B cell (primary cell): ENCODE measurements around the gene EPB41. TPM values are rescaled to one million over a fixed set of nuclear protein-coding genes. Genes with fewer than 3 reads are reported as not detected.

ENCODE experiments used
- ATAC-seq: fragments of 200-7000 bp; cut with Tn5 transposase; one replicate; pipeline ENCODE4 v1.10.0; 2021; ENCODE audit warnings: low read depth, mild to moderate bottlenecking, moderate number of reproducible peaks, moderate library complexity
- CTCF ChIA-PET: fragments of 350-600 bp; sonication (Branson Sonifier 250); formaldehyde crosslinking; loops from one replicate; lab custom pipeline; 2021; ENCODE audit warnings: antibody characterized with exemption, inconsistent platforms; lab: Charles Lee
- POLR2A ChIA-PET: fragments of 350-600 bp; sonication (Branson Sonifier 250); formaldehyde crosslinking; loops from one replicate; lab custom pipeline; 2021; ENCODE audit warnings: antibody characterized with exemption; lab: Charles Lee
- DNase-seq: peaks from one replicate; pipeline ENCODE4 v3.0.0; 2013
- H2AFZ ChIP-seq: 2 replicates; pipeline ENCODE4 v1.6.1; 2012; ENCODE audit warnings: mild to moderate bottlenecking, low read depth, low read length; ENCODE audit not compliant: insufficient read depth, poor library complexity, severe bottlenecking
- H3K27ac ChIP-seq, 2 donors: 1 replicate in 1 of 2; 2 replicates in 1 of 2; pipeline ENCODE4 v1.5.1; 2012 to 2013; ENCODE audit warnings: low read length in 2 of 2, mild to moderate bottlenecking in 2 of 2, moderate library complexity in 1 of 2
- H3K27me3 ChIP-seq, 4 experiments: fragments of 200-600 bp in 1 of 4; sonication (generic) in 1 of 4; replicated peaks in 1 of 4; 1 replicate in 2 of 4; 2 replicates in 2 of 4; pipeline versions ENCODE4 v1.6.1 to v1.7.0; 2013 to 2016; ENCODE audit warnings: low read length in 3 of 4, mild to moderate bottlenecking in 2 of 4, mixed read lengths in 1 of 4, moderate library complexity in 1 of 4; ENCODE audit not compliant: insufficient read depth in 4 of 4, control insufficient read depth in 3 of 4; ENCODE audit errors: control extremely low read depth in 1 of 4
- H3K36me3 ChIP-seq, 2 experiments: replicated peaks in 1 of 2; 1 replicate in 1 of 2; 2 replicates in 1 of 2; pipeline versions ENCODE4 v1.6.1 to v1.7.1; 2013; ENCODE audit warnings: low read length in 1 of 2; ENCODE audit not compliant: insufficient read depth in 2 of 2, control insufficient read depth in 1 of 2; ENCODE audit errors: control extremely low read depth in 1 of 2, extremely low read depth in 1 of 2
- H3K4me1 ChIP-seq, 2 donors: fragments of 200-600 bp in 1 of 2; sonication (generic) in 1 of 2; 1 replicate in 1 of 2; 2 replicates in 1 of 2; pipeline versions ENCODE4 v1.5.1 to v1.6.1; 2013 to 2017; ENCODE audit warnings: low read length in 2 of 2; ENCODE audit not compliant: control insufficient read depth in 2 of 2, insufficient read depth in 2 of 2
- H3K4me2 ChIP-seq: replicated peaks from 2 replicates; pipeline ENCODE3; 2012; ENCODE audit warnings: mild to moderate bottlenecking, low read depth, low read length; ENCODE audit not compliant: poor library complexity, severe bottlenecking
- H3K4me3 ChIP-seq, 5 experiments: fragments of 200-600 bp in 1 of 5; sonication (generic) in 1 of 5; 1 replicate in 3 of 5; 2 replicates in 2 of 5; pipeline versions ENCODE4 v1.5.1 to v1.7.0; 2011 to 2016; ENCODE audit warnings: low read length in 4 of 5, mild to moderate bottlenecking in 4 of 5, low read depth in 2 of 5, control low read depth in 1 of 5, moderate library complexity in 1 of 5; ENCODE audit not compliant: insufficient read depth in 1 of 5; ENCODE audit errors: control extremely low read depth in 1 of 5, extremely low read depth in 1 of 5
- H3K79me2 ChIP-seq: fragments of 200-600 bp; sonication (generic); one replicate; pipeline ENCODE4 v1.6.0; 2016; ENCODE audit warnings: low read length; ENCODE audit not compliant: control insufficient read depth, insufficient read depth
- H3K9ac ChIP-seq: fragments of 200-600 bp; sonication (generic); 2 replicates; pipeline ENCODE4 v1.6.1; 2017; ENCODE audit warnings: mild to moderate bottlenecking, low read length, moderate library complexity
- H3K9me3 ChIP-seq, 3 donors: one replicate each; pipeline versions ENCODE4 v1.6.1 to v1.7.1; 2013; ENCODE audit warnings: low read length in 2 of 3; ENCODE audit not compliant: control insufficient read depth in 2 of 3, insufficient read depth in 1 of 3; ENCODE audit errors: control extremely low read depth in 1 of 3
- H4K20me1 ChIP-seq: 2 replicates; pipeline ENCODE4 v1.6.0; 2012; ENCODE audit warnings: mild to moderate bottlenecking, low read length; ENCODE audit not compliant: insufficient read depth, control insufficient read depth, poor library complexity, severe bottlenecking
- H3K27ac Mint-ChIP-seq: one replicate; pipeline ENCODE4 v1.8.0; 2021; ENCODE audit warnings: mixed read lengths
- H3K27me3 Mint-ChIP-seq: one replicate; pipeline ENCODE4 v1.8.0; 2021; ENCODE audit warnings: mixed read lengths
- H3K4me1 Mint-ChIP-seq: one replicate; pipeline ENCODE4 v1.8.0; 2021; ENCODE audit warnings: mixed read lengths
- H3K4me3 Mint-ChIP-seq: one replicate; pipeline ENCODE4 v1.8.0; 2021; ENCODE audit warnings: mixed read lengths
- H3K9me3 Mint-ChIP-seq: one replicate; pipeline ENCODE4 v1.8.0; 2022; ENCODE audit warnings: mixed read lengths; ENCODE audit not compliant: insufficient read depth
- CTCF ChIP-seq: fragments of 200-600 bp; IDR thresholded peaks from one replicate; pipeline ENCODE4 v1.8.0; 2022; ENCODE audit warnings: antibody characterized with exemption, mild to moderate bottlenecking
- EZH2 ChIP-seq: IDR thresholded peaks from 2 replicates; pipeline ENCODE4 v1.6.1; 2012; ENCODE audit warnings: borderline replicate concordance, low read depth, mild to moderate bottlenecking, moderate library complexity, low read length; ENCODE audit not compliant: insufficient read depth, poor library complexity, severe bottlenecking
- WGBS: methylation state at CpG from one replicate; pipeline ENCODE4 v1.1.5; 2013; ENCODE audit warnings: missing lambda C conversion rate; ENCODE audit not compliant: insufficient coverage; 5-methylcytosine and 5-hydroxymethylcytosine counted together
- intact Hi-C: fragments of 100-400 bp; cut with micrococcal nuclease; formaldehyde crosslinking; loops from one replicate; pipeline ENCODE4 v1.10.0; 2022
- polyA plus RNA-seq: library from polyadenylated mRNA; depleted of rRNA; stranded (reverse); fragments of >200 nt; gene quantifications from 2 replicates; pipeline ENCODE4 v1.2.3, GENCODE V29; 2012
- total RNA-seq, 2 donors: library from RNA; stranded (reverse); fragments of 120-200 nt in 1 of 2; gene quantifications; 1 replicate in 1 of 2; 2 replicates in 1 of 2; pipeline versions ENCODE4 v1.2.3 to v1.2.4, GENCODE V29; 2013 to 2022

Gene EPB41
- total and polyA plus RNA-seq, 2 donors (not counting 1 experiment from before 2014, with no cell fraction given), result 45.8 to 186 TPM

DNA sequence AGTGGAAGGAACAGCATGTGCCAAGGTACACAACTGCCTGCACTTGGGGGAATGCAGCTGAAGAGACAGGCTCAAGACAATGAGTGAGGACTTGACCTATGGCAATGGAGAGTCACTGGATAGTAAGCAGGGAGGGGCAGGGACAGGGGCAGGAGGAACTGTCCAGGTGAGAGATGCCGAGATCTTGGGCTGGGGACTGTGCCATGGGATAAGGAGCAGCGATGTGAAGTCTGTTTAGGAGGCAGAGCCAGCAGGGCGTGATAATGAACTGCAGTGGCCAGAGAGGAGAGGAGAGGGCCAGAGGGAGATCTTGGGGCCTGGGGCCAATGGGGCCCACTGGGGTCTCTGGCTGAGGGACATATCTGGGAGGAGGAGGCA lies 17.8 kb upstream of the EPB41 start:
- ChIA-PET POLR2A (no interaction called here), CTCF (interaction anchor here (0.9 to 8.0 kb wide), 2 partner anchors 14 to 137 kb away, joined by 3 to 72 read pairs; no protein-coding TSS in a partner anchor)
- ATAC-seq, result no peak
- Mint-ChIP-seq H3K4me3 (no peak overlapping the region), H3K4me1 (peaks cover 42% of the 10 kb centered on the region), H3K27ac (peak overlapping the region; percentile 16), H3K27me3 (no peaks in the 10 kb centered on the region), H3K9me3 (no peaks in the 10 kb centered on the region)
- Histone ChIP-seq H3K9me3 (peaks cover 0 to 3% (median 0%) of the 10 kb centered on the region in 3 donors), H3K4me2 (no peak overlapping the region), H3K27ac (no peak overlapping the region), H4K20me1 (peaks cover under 1% of the 10 kb centered on the region), H3K4me1 (peaks cover 6 to 8% of the 10 kb centered on the region in 2 donors), H3K9ac (no peak overlapping the region), H3K79me2 (peaks cover 61% of the 10 kb centered on the region), H3K4me3 (no peak overlapping the region), H2AFZ (no peak overlapping the region), H3K36me3 (peaks cover 1 to 19% of the 10 kb centered on the region in 2 experiments), H3K27me3 (no peaks in the 10 kb centered on the region)
- no peak for TF ChIP-seq EZH2
- no peak for TF ChIP-seq CTCF
- WGBS, result 44% methylated on average over 3 of the region's 3 CpGs
- intact Hi-C loops, result no loop called here
- no peak for DNase-seq

- Histone ChIP-seq H2AFZ (no peak overlapping the region), H3K9me3 (peaks cover 0 to 3% (median 0%) of the 10 kb centered on the region in 3 donors), H3K36me3 (peaks cover 1 to 19% of the 10 kb centered on the region in 2 experiments), H3K9ac (no peak overlapping the region), H3K4me2 (no peak overlapping the region), H3K27me3 (no peaks in the 10 kb centered on the region), H3K79me2 (peaks cover 69% of the 10 kb centered on the region), H3K27ac (no peak overlapping the region), H4K20me1 (peaks cover 12% of the 10 kb centered on the region), H3K4me1 (peaks cover 6 to 8% of the 10 kb centered on the region in 2 donors), H3K4me3 (no peak overlapping the region)
- DNase-seq, result no peak
- H3K27ac Mint-ChIP-seq, result peak overlapping the region; percentile 68
- intact Hi-C loops, result no loop called here
- peaks cover 46% of the 10 kb centered on the region for H3K4me1 Mint-ChIP-seq
- TF ChIP-seq CTCF (no peak), EZH2 (no peak)
- no peak overlapping the region for H3K4me3 Mint-ChIP-seq
- no peak for ATAC-seq
- CTCF ChIA-PET, result interaction anchor here (0.7 to 8.0 kb wide), 2 partner anchors 25 to 136 kb away, joined by 3 to 72 read pairs; no protein-coding TSS in a partner anchor
- 94% methylated on average over 2 of the region's 4 CpGs for WGBS
- H3K27me3 Mint-ChIP-seq, result no peaks in the 10 kb centered on the region
- POLR2A ChIA-PET, result no interaction called here
- H3K9me3 Mint-ChIP-seq, result no peaks in the 10 kb centered on the region
Measured at GRCh38 chr1:28897789-28898188, 16.6 kb upstream of the EPB41 start.
